Panc1 (cell line): Measurements from ENCODE around the gene GIMAP6. TPM values are rescaled to one million over a fixed set of nuclear protein-coding genes. Genes with fewer than 3 reads are reported as not detected.

ENCODE experiments used
- ATAC-seq: fragments of 200-7000 bp; cut with Tn5 transposase; 2 replicates; pipeline ENCODE4 v1.9.1; 2020; ENCODE audit warnings: mild to moderate bottlenecking, moderate library complexity
- BruUV-seq: library from RNA; stranded (reverse); fragments of 400-500 nt; replicated peaks from 2 replicates; lab custom pipeline; 2021; lab: Mats Ljungman, UMichigan
- CTCF ChIA-PET: fragments of 300-600 bp; sonication (Branson Sonifier 250); formaldehyde crosslinking; loops from one replicate; lab custom pipeline; 2022; ENCODE audit warnings: antibody characterized with exemption; lab: Charles Lee
- POLR2A ChIA-PET: fragments of 300-600 bp; sonication (Branson Sonifier 250); formaldehyde crosslinking; loops from one replicate; lab custom pipeline; 2022; ENCODE audit warnings: antibody characterized with exemption; lab: Charles Lee
- DNase-seq: peaks from one replicate; pipeline ENCODE4 v3.0.0-alpha.2; 2010; ENCODE audit warnings: low read depth, low spot score
- H3K27ac ChIP-seq: 2 replicates; pipeline ENCODE4 v1.5.1; 2011; ENCODE audit warnings: mild to moderate bottlenecking, low read length, inconsistent platforms
- H3K27me3 ChIP-seq: fragments of 200-500 bp; sonication (Bioruptor generic); 2 replicates; pipeline ENCODE4 v1.6.0; 2014; ENCODE audit warnings: low read length, inconsistent platforms; ENCODE audit not compliant: control insufficient read depth, insufficient read depth
- H3K36me3 ChIP-seq: fragments of 200-500 bp; sonication (Bioruptor generic); 2 replicates; pipeline ENCODE4 v1.5.1; 2014; ENCODE audit warnings: inconsistent platforms, mild to moderate bottlenecking, low read length, moderate library complexity; ENCODE audit not compliant: control insufficient read depth, insufficient read depth
- H3K4me1 ChIP-seq: 2 replicates; pipeline ENCODE4 v1.5.1; 2011; ENCODE audit warnings: inconsistent platforms, mild to moderate bottlenecking, low read length, moderate library complexity; ENCODE audit not compliant: control insufficient read depth, insufficient read depth
- H3K4me3 ChIP-seq, 2 experiments: 2 replicates each; pipeline ENCODE4 v1.5.1; 2011 to 2012; ENCODE audit warnings: low read depth in 2 of 2, low read length in 2 of 2, mild to moderate bottlenecking in 2 of 2, inconsistent platforms in 1 of 2, moderate library complexity in 1 of 2
- H3K9me3 ChIP-seq: fragments of 200-500 bp; sonication (Bioruptor generic); 2 replicates; pipeline ENCODE4 v1.5.1; 2014; ENCODE audit warnings: low read depth, mild to moderate bottlenecking, inconsistent platforms, low read length, moderate library complexity; ENCODE audit not compliant: control insufficient read depth, insufficient read depth
- CTCF ChIP-seq: fragments of 450-650 bp; IDR thresholded peaks from 2 replicates; pipeline ENCODE4 v1.5.1; 2017; ENCODE audit warnings: mild to moderate bottlenecking
- POLR2AphosphoS5 ChIP-seq: IDR thresholded peaks from 2 replicates; pipeline ENCODE4 v1.6.1; 2012; ENCODE audit warnings: mild to moderate bottlenecking, low read depth, low read length, moderate library complexity
- REST ChIP-seq, 2 experiments: IDR thresholded peaks; 2 replicates each; pipeline ENCODE4 v1.6.1; 2011 to 2012; ENCODE audit warnings: low read depth in 2 of 2, control low read depth in 1 of 2, low read length in 1 of 2, mild to moderate bottlenecking in 1 of 2, moderate library complexity in 1 of 2; ENCODE audit not compliant: insufficient read depth in 1 of 2
- SIN3A ChIP-seq: IDR thresholded peaks from 2 replicates; pipeline ENCODE4 v1.6.1; 2012; ENCODE audit warnings: low read depth, mild to moderate bottlenecking, low read length, moderate library complexity, borderline replicate concordance; ENCODE audit not compliant: insufficient read depth
- TCF7L2 ChIP-seq: IDR thresholded peaks from 2 replicates; pipeline ENCODE4 v1.6.1; 2011; ENCODE audit warnings: mild to moderate bottlenecking, low read depth, low read length, inconsistent platforms
- in situ Hi-C: cut with HindIII; loops from 2 replicates; pipeline ENCODE4 v1.10.0; 2016; ENCODE audit warnings: low sequenced_read_pairs, low pct_unique_long_range_greater_than_20kb
- intact Hi-C: fragments of 100-400 bp; cut with micrococcal nuclease; formaldehyde crosslinking; loops from one replicate; pipeline ENCODE4 v1.10.0; 2022; ENCODE audit not compliant: unreplicated experiment
- total RNA-seq: library from RNA; stranded (reverse); gene quantifications from one replicate; pipeline ENCODE4 v1.2.1, GENCODE V29; 2021; ENCODE audit not compliant: unreplicated experiment

The GIMAP6 gene
- total RNA-seq, 1 experiment from 2014 or later: 0.23 TPM

- in situ Hi-C loops (no loop called here), intact Hi-C loops (no loop called here)
- no peak overlapping the region for H3K27ac ChIP-seq
- H3K27me3 ChIP-seq: no peaks in the 10 kb centered on the region
- H3K36me3 ChIP-seq: no peaks in the 10 kb centered on the region
- ChIA-PET POLR2A (no interaction called here), CTCF (no interaction called here)
- H3K4me3 ChIP-seq: no peak overlapping the region
- ATAC-seq: no peak
- no peaks in the 10 kb centered on the region for H3K4me1 ChIP-seq
- no peak for TF ChIP-seq REST (IDR thresholded peaks at IDR 0.05; ENCODE audit: insufficient read depth in 1 of 2, low read depth in 2 of 2, low read length in 1 of 2)
- TF ChIP-seq POLR2AphosphoS5: no peak
- no peak for TF ChIP-seq TCF7L2
- no peak for TF ChIP-seq CTCF
- no peak for DNase-seq
- no TSS peak for BruUV-seq
- no peaks in the 10 kb centered on the region for H3K9me3 ChIP-seq
Measured at GRCh38 chr7:150645259-150646020, 13.3 kb upstream of the GIMAP6 start.

- intact Hi-C loops: no loop called here
- H3K9me3 ChIP-seq: no peaks in the 10 kb centered on the region
- DNase-seq (no peak), ATAC-seq (no peak)
- ChIA-PET CTCF (no interaction called here), POLR2A (no interaction called here)
- H3K4me1 ChIP-seq: no peaks in the 10 kb centered on the region
- no peaks in the 10 kb centered on the region for H3K27me3 ChIP-seq
- H3K4me3 ChIP-seq: no peak overlapping the region
- no peak for TF ChIP-seq SIN3A
- TF ChIP-seq POLR2AphosphoS5: no peak
- TF ChIP-seq CTCF: no peak
- TF ChIP-seq TCF7L2: no peak
- no peak for TF ChIP-seq REST (IDR thresholded peaks at IDR 0.05; ENCODE audit: insufficient read depth in 1 of 2, low read depth in 2 of 2, low read length in 1 of 2)
- in situ Hi-C loops: no loop called here
- no peaks in the 10 kb centered on the region for H3K36me3 ChIP-seq
- H3K27ac ChIP-seq: no peak overlapping the region
- BruUV-seq: no TSS peak
Measured at GRCh38 chr7:150642926-150643325, 10.7 kb upstream of the GIMAP6 start.
